Gastroesophageal sphincter (tissue), 3 donors: ENCODE data around the gene SRF.

Experiments used
- EP300 ChIP-seq: sonication (generic); formaldehyde crosslinking; IDR thresholded peaks from one replicate; pipeline ENCODE4 v1.6.1; 2017; ENCODE audit warnings: antibody characterized with exemption, mild to moderate bottlenecking
- POLR2A ChIP-seq, 2 donors: fragments of 450-650 bp; IDR thresholded peaks; one replicate each; pipeline ENCODE4 v1.6.1; 2017; ENCODE audit warnings: antibody characterized with exemption in 2 of 2, mild to moderate bottlenecking in 2 of 2, moderate library complexity in 1 of 2
- TF ChIP-seq, protein P1 (sequence below), 4 experiments: fragments of 200-600 bp in 2 of 4; fragments of 450-650 bp in 2 of 4; sonication (generic) in 1 of 4; IDR thresholded peaks; one replicate each; pipeline ENCODE4 v1.5.1; 2017 to 2019; ENCODE audit warnings: antibody characterized with exemption in 4 of 4, mild to moderate bottlenecking in 2 of 4, moderate library complexity in 2 of 4

DNA sequence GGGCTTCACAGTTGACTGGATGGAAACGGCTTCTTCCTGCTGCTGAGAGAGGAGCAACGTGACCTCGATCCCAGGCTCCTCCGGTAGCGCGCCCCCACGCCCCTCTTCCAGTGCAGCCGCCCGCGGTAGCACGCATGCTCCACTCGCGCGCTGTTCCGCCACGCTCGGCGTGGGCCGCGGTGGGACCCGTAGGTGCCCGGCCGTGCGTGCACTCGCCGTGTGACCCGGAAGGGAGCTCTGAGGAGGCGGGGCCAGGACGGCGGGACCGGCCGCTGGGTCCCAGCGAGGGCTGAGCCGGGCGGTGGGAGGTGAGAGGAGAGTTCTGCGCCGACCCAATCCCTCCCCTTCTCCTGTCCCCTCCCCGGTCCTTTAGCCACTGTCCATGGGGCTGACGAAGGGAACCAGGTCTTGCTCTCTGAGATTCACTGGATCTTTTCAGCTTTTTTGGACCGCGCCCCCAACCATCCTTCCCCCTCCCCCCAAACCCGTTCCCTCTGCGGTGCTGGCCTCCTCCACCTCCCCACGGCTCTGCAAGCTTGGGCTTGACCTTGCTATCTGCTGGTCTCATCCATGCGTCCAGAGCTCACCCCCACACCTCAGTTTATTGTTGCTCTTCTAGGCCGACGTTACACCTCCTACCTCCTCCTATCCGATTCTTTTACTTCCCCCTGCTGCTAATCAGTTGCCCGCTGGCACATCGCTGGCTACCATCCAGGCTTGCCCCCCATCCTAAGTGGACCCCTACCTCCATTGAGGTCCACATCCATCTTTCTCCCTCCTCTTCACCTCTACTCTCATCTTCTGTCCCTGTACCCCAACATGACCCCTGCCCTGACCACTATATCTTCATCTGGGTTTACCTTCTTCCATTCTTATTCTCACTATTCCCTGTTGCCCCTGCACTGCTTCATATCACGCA lies 11.1 kb downstream of the SRF start, which contains the start of gene CUL9:
- TF ChIP-seq, protein P1, sequence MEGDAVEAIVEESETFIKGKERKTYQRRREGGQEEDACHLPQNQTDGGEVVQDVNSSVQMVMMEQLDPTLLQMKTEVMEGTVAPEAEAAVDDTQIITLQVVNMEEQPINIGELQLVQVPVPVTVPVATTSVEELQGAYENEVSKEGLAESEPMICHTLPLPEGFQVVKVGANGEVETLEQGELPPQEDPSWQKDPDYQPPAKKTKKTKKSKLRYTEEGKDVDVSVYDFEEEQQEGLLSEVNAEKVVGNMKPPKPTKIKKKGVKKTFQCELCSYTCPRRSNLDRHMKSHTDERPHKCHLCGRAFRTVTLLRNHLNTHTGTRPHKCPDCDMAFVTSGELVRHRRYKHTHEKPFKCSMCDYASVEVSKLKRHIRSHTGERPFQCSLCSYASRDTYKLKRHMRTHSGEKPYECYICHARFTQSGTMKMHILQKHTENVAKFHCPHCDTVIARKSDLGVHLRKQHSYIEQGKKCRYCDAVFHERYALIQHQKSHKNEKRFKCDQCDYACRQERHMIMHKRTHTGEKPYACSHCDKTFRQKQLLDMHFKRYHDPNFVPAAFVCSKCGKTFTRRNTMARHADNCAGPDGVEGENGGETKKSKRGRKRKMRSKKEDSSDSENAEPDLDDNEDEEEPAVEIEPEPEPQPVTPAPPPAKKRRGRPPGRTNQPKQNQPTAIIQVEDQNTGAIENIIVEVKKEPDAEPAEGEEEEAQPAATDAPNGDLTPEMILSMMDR (IDR thresholded peaks at IDR 0.05), result peak in 1 of 4 experiments; percentile 23
- TF ChIP-seq POLR2A (IDR thresholded peaks at IDR 0.05) (peak; percentile 58 to 62), EP300 (no peak)
